SIG-M5 (cell line): ENCODE measurements around the gene SLC66A2.
"Not testable (repeated sequence)": the region's sequence is repeated elsewhere in the genome, so short reads cannot be mapped to it uniquely, and the experiment has no call there.

Source experiments
- DNase-seq: peaks from one replicate; lab custom pipeline; 2025; lab: John Stamatoyannopoulos, UW

Gene SLC66A2

GRCh38 chr18:79866889-79867574, 84.4 kb downstream of the SLC66A2 start:
- DNase-seq, result no peak

GRCh38 chr18:79865951-79866350, 85.5 kb downstream of the SLC66A2 start:
- DNase-seq, result not testable (repeated sequence)

GRCh38 chr18:79864955-79865354, 86.5 kb downstream of the SLC66A2 start:
- not testable (repeated sequence) for DNase-seq

- DNase-seq, result no peak
Observed at GRCh38 chr18:79864006-79864725, 87.3 kb downstream of the SLC66A2 start.

- DNase-seq, result no peak
Observed at GRCh38 chr18:79863161-79864005, 88.1 kb downstream of the SLC66A2 start.

- DNase-seq, result no peak
Observed at GRCh38 chr18:79862562-79862961, 88.9 kb downstream of the SLC66A2 start.

GRCh38 chr18:79861687-79862086, 89.8 kb downstream of the SLC66A2 start:
- no peak for DNase-seq

- no peak for DNase-seq
Observed at GRCh38 chr18:79859314-79859713, 92.1 kb downstream of the SLC66A2 start.

GRCh38 chr18:79857082-79857671, 94.3 kb downstream of the SLC66A2 start:
- DNase-seq, result no peak

- DNase-seq, result no peak
Observed at GRCh38 chr18:79856119-79857007, 95.1 kb downstream of the SLC66A2 start.

- DNase-seq, result no peak
Observed at GRCh38 chr18:79855147-79855933, 96.1 kb downstream of the SLC66A2 start.

GRCh38 chr18:79853993-79854364, 97.5 kb downstream of the SLC66A2 start:
- DNase-seq, result no peak

GRCh38 chr18:79853303-79853992, 98.0 kb downstream of the SLC66A2 start:
- no peak for DNase-seq

- DNase-seq, result no peak
Observed at GRCh38 chr18:79852561-79853302, 98.7 kb downstream of the SLC66A2 start.
